HG02973 (cell line): ENCODE results near the gene BCL2L12.
"Not testable (repeated sequence)": the region's sequence is repeated elsewhere in the genome, so short reads cannot be mapped to it uniquely, and the experiment has no call there.

Source experiments
- ATAC-seq: cut with Tn5 transposase; IDR thresholded peaks from one replicate; pipeline ENCODE4 v1.9.1; 2021; ENCODE audit warnings: moderate library complexity; ENCODE audit not compliant: unreplicated experiment

The BCL2L12 gene

DNA sequence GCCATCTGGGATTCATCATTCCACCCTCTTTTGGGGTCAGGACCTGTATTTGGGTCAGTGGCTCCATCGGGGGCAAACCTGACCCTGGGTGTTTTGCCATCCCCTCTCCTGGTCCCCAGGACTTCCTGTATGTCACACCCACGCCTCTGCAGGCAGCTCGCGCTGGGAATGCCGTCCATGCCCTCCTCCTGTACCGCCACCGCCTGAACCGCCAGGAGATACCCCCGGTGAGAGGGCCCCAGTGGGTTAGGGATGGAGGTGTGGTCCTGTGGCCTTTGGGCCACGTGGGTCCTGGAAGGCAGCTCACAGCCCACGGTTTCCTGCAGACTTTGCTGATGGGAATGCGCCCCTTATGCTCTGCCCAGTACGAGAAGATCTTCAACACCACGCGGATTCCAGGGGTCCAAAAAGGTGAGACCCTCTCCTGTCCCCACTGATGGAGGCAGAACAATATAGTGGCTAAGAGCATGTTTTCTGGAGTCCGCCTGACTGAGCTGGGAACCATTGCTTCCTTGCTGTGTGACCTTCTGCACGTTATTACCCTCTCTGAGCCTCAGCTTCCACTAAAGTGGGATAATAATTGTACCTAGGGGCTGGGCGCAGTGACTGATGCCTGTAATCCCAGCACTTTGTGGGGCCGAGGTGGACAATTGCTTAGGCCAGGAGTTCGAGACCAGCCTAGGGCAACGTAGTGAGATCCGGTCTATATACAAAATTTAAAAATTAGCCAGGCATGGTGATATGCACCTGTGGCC lies 39.3 kb downstream of the BCL2L12 start:
- no peak for ATAC-seq

- no peak for ATAC-seq
Observed at GRCh38 chr19:49705919-49706318, 40.2 kb downstream of the BCL2L12 start.

- no peak for ATAC-seq
Observed at GRCh38 chr19:49710372-49710951, 44.7 kb downstream of the BCL2L12 start.

DNA sequence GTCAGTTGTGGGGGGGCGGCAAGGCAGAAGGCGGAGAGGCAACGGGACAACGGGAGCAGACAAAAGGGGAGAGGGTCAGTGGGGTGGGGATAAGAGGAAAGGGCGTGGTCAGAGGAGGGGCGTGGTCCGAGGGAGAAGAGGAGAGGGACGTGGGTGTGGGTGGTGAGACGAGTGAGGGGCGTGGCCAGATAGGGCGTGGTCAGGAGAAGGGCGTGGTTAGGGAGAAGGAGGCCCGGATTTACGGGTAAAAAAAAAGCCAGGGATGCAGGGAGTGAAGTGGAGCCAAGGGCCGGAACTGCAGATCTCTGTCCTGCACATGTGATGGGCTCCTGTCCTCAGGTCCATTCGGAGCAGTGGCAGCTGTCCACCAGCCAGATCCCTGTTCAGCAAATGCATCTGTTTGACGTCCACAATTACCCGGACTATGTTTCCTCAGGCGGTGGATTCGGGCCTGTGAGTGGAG lies 46.7 kb downstream of the BCL2L12 start:
- no peak for ATAC-seq

GRCh38 chr19:49713236-49713845 lies 47.6 kb downstream of the BCL2L12 start:
- ATAC-seq, result no peak

GRCh38 chr19:49716154-49716553 lies 50.4 kb downstream of the BCL2L12 start:
- no peak for ATAC-seq

- no peak for ATAC-seq
Observed at GRCh38 chr19:49718511-49718910, 52.8 kb downstream of the BCL2L12 start.

DNA sequence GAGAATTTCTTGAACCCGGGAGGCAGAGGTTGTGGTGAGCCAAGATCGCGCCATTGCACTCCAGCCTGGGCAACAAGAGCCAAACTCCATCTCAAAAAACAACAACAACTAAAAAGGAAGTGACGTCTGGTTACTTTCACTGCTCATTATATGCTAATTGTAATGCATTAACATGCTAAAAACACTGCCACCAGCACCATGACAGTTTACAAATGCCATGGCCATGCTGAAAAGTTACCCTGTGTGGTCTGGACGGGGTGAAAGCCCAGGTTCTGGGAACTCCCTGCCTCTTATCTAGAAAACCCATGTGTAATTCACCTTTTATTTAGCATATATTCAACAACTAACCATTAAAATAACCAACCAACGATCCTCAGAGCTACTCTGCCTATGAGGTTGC lies 53.3 kb downstream of the BCL2L12 start:
- no peak for ATAC-seq

DNA sequence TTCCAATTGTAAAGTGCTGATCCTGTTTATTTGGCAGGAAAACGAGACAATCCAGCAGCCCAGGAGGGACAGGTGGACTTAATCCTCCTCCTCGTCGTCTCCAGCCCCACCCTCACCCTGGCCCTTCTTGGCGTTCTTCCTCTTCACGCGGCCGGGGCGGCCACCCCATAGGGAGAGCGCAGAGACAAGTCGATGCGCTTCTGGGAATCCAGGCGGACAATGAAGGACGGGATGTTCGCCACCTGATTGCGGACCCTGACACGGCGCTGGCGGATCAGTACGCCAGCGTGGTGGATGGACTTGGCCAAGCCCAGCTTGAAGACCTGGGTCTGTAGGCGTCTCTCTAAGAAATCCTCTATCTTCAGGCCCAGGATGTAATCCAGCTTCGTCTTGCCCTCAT lies 53.7 kb downstream of the BCL2L12 start:
- ATAC-seq, result not testable (repeated sequence)
